RWPE2 (cell line): ENCODE data around the gene TENM4.

ENCODE experiments used
- ATAC-seq: fragments of 200-7000 bp; cut with Tn5 transposase; 3 replicates; pipeline ENCODE4 v1.9.1; 2021; ENCODE audit warnings: low read depth
- DNase-seq: peaks from one replicate; pipeline ENCODE4 v3.0.0-alpha.2; 2020; ENCODE audit warnings: low spot score
- H3K27ac ChIP-seq: fragments of 450-650 bp; 2 replicates; pipeline ENCODE4 v1.5.1; 2017; ENCODE audit warnings: mild to moderate bottlenecking; ENCODE audit not compliant: poor library complexity, severe bottlenecking
- H3K27me3 ChIP-seq: fragments of 250-450 bp; sonication (Bioruptor Pico); 2 replicates; pipeline ENCODE4 v1.5.1; 2021; ENCODE audit warnings: mild to moderate bottlenecking, moderate library complexity; ENCODE audit not compliant: insufficient read depth, poor library complexity, severe bottlenecking
- H3K36me3 ChIP-seq: fragments of 250-450 bp; sonication (Bioruptor Pico); 2 replicates; pipeline ENCODE4 v1.5.1; 2020; ENCODE audit warnings: low read depth, mild to moderate bottlenecking, moderate library complexity
- H3K4me1 ChIP-seq: fragments of 250-450 bp; sonication (Bioruptor Pico); 2 replicates; pipeline ENCODE4 v1.5.1; 2021; ENCODE audit warnings: mild to moderate bottlenecking, moderate library complexity; ENCODE audit not compliant: insufficient read depth, poor library complexity, severe bottlenecking
- H3K4me3 ChIP-seq: fragments of 250-450 bp; sonication (Bioruptor Pico); 2 replicates; pipeline ENCODE4 v1.5.1; 2021; ENCODE audit warnings: mild to moderate bottlenecking, moderate library complexity; ENCODE audit not compliant: severe bottlenecking
- H3K9me3 ChIP-seq: fragments of 250-450 bp; sonication (Bioruptor Pico); 2 replicates; pipeline ENCODE4 v1.5.1; 2021; ENCODE audit warnings: mild to moderate bottlenecking, moderate library complexity; ENCODE audit not compliant: severe bottlenecking
- TF ChIP-seq, protein P1 (sequence below): fragments of 450-650 bp; IDR thresholded peaks from one replicate; pipeline ENCODE4 v1.5.1; 2017; ENCODE audit warnings: mild to moderate bottlenecking, moderate library complexity; ENCODE audit not compliant: poor library complexity, severe bottlenecking

The TENM4 gene

GRCh38 chr11:78905756-78906155, 535.1 kb downstream of the TENM4 start:
- Histone ChIP-seq H3K36me3 (no peaks in the 10 kb centered on the region), H3K27ac (no peak overlapping the region), H3K4me1 (peaks cover 9% of the 10 kb centered on the region), H3K4me3 (no peak overlapping the region), H3K9me3 (no peaks in the 10 kb centered on the region), H3K27me3 (no peaks in the 10 kb centered on the region)
- DNase-seq (no peak), ATAC-seq (no peak)
- TF ChIP-seq, protein P1, sequence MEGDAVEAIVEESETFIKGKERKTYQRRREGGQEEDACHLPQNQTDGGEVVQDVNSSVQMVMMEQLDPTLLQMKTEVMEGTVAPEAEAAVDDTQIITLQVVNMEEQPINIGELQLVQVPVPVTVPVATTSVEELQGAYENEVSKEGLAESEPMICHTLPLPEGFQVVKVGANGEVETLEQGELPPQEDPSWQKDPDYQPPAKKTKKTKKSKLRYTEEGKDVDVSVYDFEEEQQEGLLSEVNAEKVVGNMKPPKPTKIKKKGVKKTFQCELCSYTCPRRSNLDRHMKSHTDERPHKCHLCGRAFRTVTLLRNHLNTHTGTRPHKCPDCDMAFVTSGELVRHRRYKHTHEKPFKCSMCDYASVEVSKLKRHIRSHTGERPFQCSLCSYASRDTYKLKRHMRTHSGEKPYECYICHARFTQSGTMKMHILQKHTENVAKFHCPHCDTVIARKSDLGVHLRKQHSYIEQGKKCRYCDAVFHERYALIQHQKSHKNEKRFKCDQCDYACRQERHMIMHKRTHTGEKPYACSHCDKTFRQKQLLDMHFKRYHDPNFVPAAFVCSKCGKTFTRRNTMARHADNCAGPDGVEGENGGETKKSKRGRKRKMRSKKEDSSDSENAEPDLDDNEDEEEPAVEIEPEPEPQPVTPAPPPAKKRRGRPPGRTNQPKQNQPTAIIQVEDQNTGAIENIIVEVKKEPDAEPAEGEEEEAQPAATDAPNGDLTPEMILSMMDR, result no peak

DNA sequence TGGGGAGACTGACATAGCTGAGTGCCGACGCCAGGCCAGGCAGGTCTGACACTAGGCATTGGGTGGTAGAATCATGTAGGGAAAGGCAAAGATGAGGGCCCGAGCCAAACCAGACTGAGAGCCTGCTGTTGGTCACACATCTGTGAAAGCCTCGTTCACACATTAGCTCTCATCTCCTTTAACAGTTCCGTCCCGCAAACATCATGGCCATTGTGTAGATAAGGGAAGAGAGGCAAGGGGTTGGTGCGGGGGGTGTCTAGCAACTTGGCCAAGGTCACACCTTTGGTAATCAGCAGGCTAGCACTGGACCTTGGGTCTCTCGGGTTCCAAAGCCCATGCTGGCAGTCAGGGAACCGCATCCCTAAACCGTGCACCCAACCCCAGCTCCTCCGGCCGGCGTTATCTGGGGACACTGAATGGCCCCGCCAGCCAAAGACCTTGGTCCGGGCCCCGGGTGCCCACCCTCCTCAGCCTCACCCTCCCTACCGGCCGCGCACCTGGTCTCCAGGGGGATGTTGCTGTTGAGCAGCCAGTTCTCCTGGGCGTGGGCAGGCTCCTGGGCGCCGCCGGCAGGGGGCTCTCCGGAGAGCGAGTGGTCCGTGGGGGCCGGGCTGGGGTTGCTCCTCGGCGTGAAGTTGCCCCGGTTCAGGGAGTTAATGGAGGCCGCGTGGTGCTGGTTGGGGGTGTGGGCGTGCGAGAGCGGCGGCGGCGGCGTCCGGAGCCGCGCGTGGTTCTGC, 537.9 kb downstream of the TENM4 start:
- no peaks in the 10 kb centered on the region for H3K27me3 ChIP-seq
- H3K27ac ChIP-seq, result no peak overlapping the region
- DNase-seq (no peak), ATAC-seq (no peak)
- no peaks in the 10 kb centered on the region for H3K36me3 ChIP-seq
- H3K9me3 ChIP-seq, result no peaks in the 10 kb centered on the region
- TF ChIP-seq, protein P1, result no peak
- no peak overlapping the region for H3K4me3 ChIP-seq
- peaks cover 7% of the 10 kb centered on the region for H3K4me1 ChIP-seq

- Histone ChIP-seq H3K27ac (no peak overlapping the region), H3K4me1 (no peaks in the 10 kb centered on the region), H3K9me3 (no peaks in the 10 kb centered on the region), H3K4me3 (no peak overlapping the region), H3K27me3 (no peaks in the 10 kb centered on the region), H3K36me3 (no peaks in the 10 kb centered on the region)
- ATAC-seq (no peak), DNase-seq (no peak)
- TF ChIP-seq, protein P1, result no peak
Observed at GRCh38 chr11:78901831-78902230, 539.0 kb downstream of the TENM4 start.

DNA sequence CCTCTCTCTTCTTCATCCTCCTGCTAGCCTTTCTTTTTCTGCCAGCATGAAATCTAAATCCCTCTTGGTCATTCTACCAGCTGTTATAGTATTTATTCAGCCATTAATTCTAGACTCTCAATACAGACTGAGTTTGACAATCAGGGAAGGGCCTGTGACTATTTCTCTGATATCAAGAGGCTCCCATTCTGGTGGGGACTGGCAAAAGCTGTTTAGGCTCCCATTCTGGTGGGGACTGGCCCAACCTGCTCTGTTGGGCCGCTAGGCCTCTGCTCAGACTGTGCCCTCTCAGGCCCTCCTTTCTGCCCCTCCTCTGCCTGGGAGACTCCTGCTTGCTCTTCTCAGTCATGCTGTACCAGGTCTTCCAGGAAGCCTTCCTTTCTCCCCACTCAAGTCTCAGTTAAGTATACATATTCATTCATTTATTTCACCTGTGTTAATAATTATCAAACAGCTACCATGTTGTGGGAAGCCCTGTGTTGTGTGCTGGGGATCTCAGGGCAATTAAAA, 542.5 kb downstream of the TENM4 start:
- Histone ChIP-seq H3K36me3 (no peaks in the 10 kb centered on the region), H3K4me1 (no peaks in the 10 kb centered on the region), H3K27me3 (no peaks in the 10 kb centered on the region), H3K9me3 (no peaks in the 10 kb centered on the region), H3K4me3 (no peak overlapping the region), H3K27ac (no peak overlapping the region)
- no peak for ATAC-seq
- no peak for DNase-seq
- TF ChIP-seq, protein P1, result no peak

GRCh38 chr11:78893996-78894395, 546.8 kb downstream of the TENM4 start:
- Histone ChIP-seq H3K4me3 (no peak overlapping the region), H3K9me3 (no peaks in the 10 kb centered on the region), H3K4me1 (no peaks in the 10 kb centered on the region), H3K27ac (no peak overlapping the region), H3K27me3 (no peaks in the 10 kb centered on the region), H3K36me3 (no peaks in the 10 kb centered on the region)
- TF ChIP-seq, protein P1, result no peak
- DNase-seq (no peak), ATAC-seq (no peak)
